ENCODE data around the gene ZMAT5. TPM values are rescaled to one million over a fixed set of nuclear protein-coding genes. Genes with fewer than 3 reads are reported as not detected.

Gene ZMAT5
- total and polyA plus RNA-seq, 10 donors, result 15.1 to 27.0 (median 19.9) TPM

DNA sequence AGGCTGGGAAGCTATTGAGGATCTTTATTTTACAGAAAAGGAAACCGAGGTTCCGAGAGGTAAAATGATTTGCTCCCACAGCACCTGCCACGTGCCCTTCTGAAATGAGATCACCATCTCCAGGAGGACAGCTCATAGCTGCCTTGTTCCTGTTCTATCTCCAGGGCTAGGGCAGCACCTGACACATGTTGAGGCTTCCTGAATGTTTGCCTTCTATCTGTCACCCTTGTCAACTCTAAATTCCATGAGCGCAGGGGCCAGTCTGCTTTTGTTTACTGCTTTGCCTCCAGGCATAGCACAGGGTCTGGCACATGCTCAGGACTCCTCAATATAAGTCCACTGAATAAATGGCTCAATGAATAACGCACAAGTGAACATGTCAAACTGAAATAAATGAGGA is 47.2 kb upstream of the ZMAT5 start:
- H3K27ac ChIP-seq, result no peak overlapping the region
- no peaks in the 10 kb centered on the region for H3K27me3 ChIP-seq (replicated peaks in 1 of 7)
- DNase-seq, result no peak
- no peaks in the 10 kb centered on the region for H3K4me1 ChIP-seq
- no peak overlapping the region for H3K4me3 ChIP-seq
- peaks cover 7 to 100% (median 87%) of the 10 kb centered on the region in 6 donors for H3K36me3 ChIP-seq
- intact Hi-C loops (cut with DNase I; ENCODE audit: low total_unique reads), result no loop called here
- TF ChIP-seq, protein P1, sequence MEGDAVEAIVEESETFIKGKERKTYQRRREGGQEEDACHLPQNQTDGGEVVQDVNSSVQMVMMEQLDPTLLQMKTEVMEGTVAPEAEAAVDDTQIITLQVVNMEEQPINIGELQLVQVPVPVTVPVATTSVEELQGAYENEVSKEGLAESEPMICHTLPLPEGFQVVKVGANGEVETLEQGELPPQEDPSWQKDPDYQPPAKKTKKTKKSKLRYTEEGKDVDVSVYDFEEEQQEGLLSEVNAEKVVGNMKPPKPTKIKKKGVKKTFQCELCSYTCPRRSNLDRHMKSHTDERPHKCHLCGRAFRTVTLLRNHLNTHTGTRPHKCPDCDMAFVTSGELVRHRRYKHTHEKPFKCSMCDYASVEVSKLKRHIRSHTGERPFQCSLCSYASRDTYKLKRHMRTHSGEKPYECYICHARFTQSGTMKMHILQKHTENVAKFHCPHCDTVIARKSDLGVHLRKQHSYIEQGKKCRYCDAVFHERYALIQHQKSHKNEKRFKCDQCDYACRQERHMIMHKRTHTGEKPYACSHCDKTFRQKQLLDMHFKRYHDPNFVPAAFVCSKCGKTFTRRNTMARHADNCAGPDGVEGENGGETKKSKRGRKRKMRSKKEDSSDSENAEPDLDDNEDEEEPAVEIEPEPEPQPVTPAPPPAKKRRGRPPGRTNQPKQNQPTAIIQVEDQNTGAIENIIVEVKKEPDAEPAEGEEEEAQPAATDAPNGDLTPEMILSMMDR (IDR thresholded peaks at IDR 0.05 in 8 of 11, conservative IDR thresholded peaks at IDR 0.05 in 3 of 11), result no peak
- TF ChIP-seq POLR2AphosphoS5 (IDR thresholded peaks at IDR 0.05) (no peak), POLR2A (IDR thresholded peaks at IDR 0.05) (no peak)
- 84 to 95% (median 89%) methylated on average over 5 of the region's 5 CpGs for WGBS, 5 donors
- H3K9me3 ChIP-seq, result no peaks in the 10 kb centered on the region

- TF ChIP-seq POLR2AphosphoS5 (IDR thresholded peaks at IDR 0.05), result no peak
- TF ChIP-seq, protein P1 (IDR thresholded peaks at IDR 0.05 in 8 of 11, conservative IDR thresholded peaks at IDR 0.05 in 3 of 11), result no peak
- TF ChIP-seq POLR2A (IDR thresholded peaks at IDR 0.05), result no peak
- Histone ChIP-seq H3K4me1 (no peaks in the 10 kb centered on the region), H3K27ac (no peak overlapping the region), H3K36me3 (peaks cover 7 to 100% (median 85%) of the 10 kb centered on the region in 6 donors), H3K9me3 (no peaks in the 10 kb centered on the region), H3K4me3 (no peak overlapping the region), H3K27me3 (replicated peaks in 1 of 7) (no peaks in the 10 kb centered on the region)
- 84 to 95% (median 90%) methylated on average over 3 of the region's 3 CpGs for WGBS, 5 donors
- intact Hi-C loops (cut with DNase I; ENCODE audit: low total_unique reads), result no loop called here
- no peak for DNase-seq
Observed at GRCh38 chr22:29813563-29813962, 46.8 kb upstream of the ZMAT5 start.

- 94 to 98% (median 96%) methylated on average over 8 of the region's 8 CpGs for WGBS, 5 donors
- Histone ChIP-seq H3K4me1 (no peaks in the 10 kb centered on the region), H3K27me3 (replicated peaks in 1 of 7) (no peaks in the 10 kb centered on the region), H3K36me3 (peaks cover 7 to 100% (median 88%) of the 10 kb centered on the region in 6 donors), H3K27ac (no peak overlapping the region), H3K9me3 (no peaks in the 10 kb centered on the region), H3K4me3 (no peak overlapping the region)
- no peak for DNase-seq
- TF ChIP-seq POLR2AphosphoS5 (IDR thresholded peaks at IDR 0.05), result no peak
- TF ChIP-seq, protein P1 (IDR thresholded peaks at IDR 0.05 in 8 of 11, conservative IDR thresholded peaks at IDR 0.05 in 3 of 11), result no peak
- no peak for TF ChIP-seq POLR2A (IDR thresholded peaks at IDR 0.05)
- intact Hi-C loops (cut with DNase I; ENCODE audit: low total_unique reads), result no loop called here
Observed at GRCh38 chr22:29813126-29813525, 46.3 kb upstream of the ZMAT5 start.

DNA sequence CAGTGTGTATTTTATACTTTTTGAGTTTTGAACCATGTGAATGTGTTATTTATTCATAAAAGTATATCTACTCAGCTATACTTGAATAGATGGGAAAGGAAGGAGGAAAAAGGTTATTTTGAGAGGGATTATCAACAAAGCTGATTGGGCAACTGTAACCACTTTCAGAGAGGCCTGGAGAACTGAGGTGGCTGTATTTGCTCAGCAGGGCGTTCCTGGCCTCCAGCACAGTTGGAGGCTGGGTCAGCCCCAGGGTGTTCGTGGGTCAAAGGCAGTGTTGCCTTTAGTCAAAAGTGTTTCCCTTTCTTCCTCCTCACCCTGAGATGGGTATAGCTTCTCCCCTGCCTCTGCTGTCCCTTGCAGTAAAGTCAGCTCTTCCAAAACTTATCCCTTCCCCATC is 44.6 kb upstream of the ZMAT5 start:
- no peaks in the 10 kb centered on the region for H3K4me1 ChIP-seq
- 76 to 94% (median 81%) methylated on average over 2 of the region's 2 CpGs for WGBS, 5 donors
- intact Hi-C loops (cut with DNase I; ENCODE audit: low total_unique reads), result no loop called here
- no peak for DNase-seq
- no peak overlapping the region for H3K27ac ChIP-seq
- no peak for TF ChIP-seq POLR2A (IDR thresholded peaks at IDR 0.05)
- TF ChIP-seq, protein P1 (IDR thresholded peaks at IDR 0.05 in 8 of 11, conservative IDR thresholded peaks at IDR 0.05 in 3 of 11), result no peak
- no peak for TF ChIP-seq POLR2AphosphoS5 (IDR thresholded peaks at IDR 0.05)
- no peaks in the 10 kb centered on the region for H3K27me3 ChIP-seq (replicated peaks in 1 of 7)
- H3K4me3 ChIP-seq, result no peak overlapping the region
- peaks cover 8 to 100% (median 90%) of the 10 kb centered on the region in 6 donors for H3K36me3 ChIP-seq
- no peaks in the 10 kb centered on the region for H3K9me3 ChIP-seq
